Measurements from ENCODE around the gene SETD1B.

DNA sequence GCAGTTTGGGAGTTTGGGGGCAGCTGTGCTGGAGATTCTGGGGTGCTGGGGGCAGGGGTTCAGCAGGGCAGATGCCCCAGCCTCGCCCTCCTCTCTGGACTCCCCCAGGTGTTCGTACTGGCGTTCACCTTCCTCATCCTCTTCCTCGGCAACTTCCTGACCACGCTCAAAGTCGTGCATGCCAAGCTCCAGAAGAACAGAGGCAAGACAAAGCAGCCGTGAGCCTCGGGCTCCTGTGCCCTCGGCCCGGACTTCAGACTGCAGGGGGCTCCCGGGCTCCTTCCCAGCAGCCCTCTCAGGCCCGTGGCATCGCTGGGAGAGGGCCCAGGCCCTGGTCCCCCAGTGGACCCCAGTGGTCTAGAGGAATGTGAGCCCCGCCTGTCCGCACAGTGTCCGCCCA, 28.3 kb upstream of the SETD1B start:
- TF ChIP-seq POLR2A (IDR thresholded peaks at IDR 0.05; ENCODE audit: low read depth, low read length) (no peak), POLR2AphosphoS5 (IDR thresholded peaks at IDR 0.05; ENCODE audit: low read depth, low read length) (no peak)

Data from GM12892 (cell line).